IMR-90 (cell line): ENCODE results near the gene ECE2. TPM values are rescaled to one million over a fixed set of nuclear protein-coding genes. Genes with fewer than 3 reads are reported as not detected.

Experiments
- ATAC-seq: fragments of 200-7000 bp; cut with Tn5 transposase; 2 replicates; pipeline ENCODE4 v1.9.1; 2020; ENCODE audit warnings: low read depth, mild to moderate bottlenecking, moderate library complexity
- BruUV-seq: library from RNA; stranded (reverse); fragments of 400-500 nt; replicated peaks from 2 replicates; lab custom pipeline; 2021; lab: Mats Ljungman, UMichigan
- CTCF ChIA-PET: fragments of 300-600 bp; formaldehyde crosslinking; extraction: SDS; loops from one replicate; lab custom pipeline; 2021; ENCODE audit warnings: antibody characterized with exemption; lab: Yijun Ruan, JAX
- POLR2A ChIA-PET: fragments of 300-600 bp; sonication (Branson Sonifier 250); formaldehyde crosslinking; loops from one replicate; lab custom pipeline; 2022; ENCODE audit warnings: antibody characterized with exemption; ENCODE audit not compliant: unreplicated experiment; lab: Charles Lee
- DNase-seq: peaks from one replicate; pipeline ENCODE4 v3.0.0; 2013
- H2AFZ ChIP-seq: replicated peaks from 2 replicates; pipeline ENCODE3; 2013; ENCODE audit warnings: low read length, mild to moderate bottlenecking; ENCODE audit not compliant: poor library complexity
- H2AK5ac ChIP-seq: 2 replicates; pipeline ENCODE4 v1.6.1; 2013; ENCODE audit warnings: low read depth, low read length, inconsistent platforms
- H2AK9ac ChIP-seq: replicated peaks from 2 replicates; pipeline ENCODE3; 2013; ENCODE audit warnings: mild to moderate bottlenecking, low read depth, low read length, moderate library complexity; ENCODE audit not compliant: poor library complexity
- H2BK120ac ChIP-seq: 2 replicates; pipeline ENCODE4 v1.6.1; 2013; ENCODE audit warnings: low read depth, low read length, inconsistent platforms
- H2BK15ac ChIP-seq: 3 replicates; pipeline ENCODE4 v1.6.1; 2013; ENCODE audit warnings: low read depth, low read length, inconsistent platforms
- H2BK20ac ChIP-seq: 2 replicates; pipeline ENCODE4 v1.6.1; 2013; ENCODE audit warnings: low read depth, mild to moderate bottlenecking, inconsistent platforms, low read length, moderate library complexity
- H2BK5ac ChIP-seq: 2 replicates; pipeline ENCODE4 v1.6.1; 2013; ENCODE audit warnings: mild to moderate bottlenecking, low read depth, low read length, inconsistent platforms; ENCODE audit not compliant: poor library complexity, severe bottlenecking
- H3K14ac ChIP-seq: replicated peaks from 2 replicates; pipeline ENCODE4 v1.6.1; 2013; ENCODE audit warnings: low read depth, low read length, inconsistent platforms
- H3K18ac ChIP-seq: 2 replicates; pipeline ENCODE4 v1.6.1; 2013; ENCODE audit warnings: low read depth, low read length, control low read depth
- H3K23ac ChIP-seq: 2 replicates; pipeline ENCODE4 v1.6.1; 2013; ENCODE audit warnings: low read depth, low read length, inconsistent platforms
- H3K27ac ChIP-seq: 2 replicates; pipeline ENCODE4 v1.5.1; 2013; ENCODE audit warnings: mild to moderate bottlenecking, control low read depth, low read length; ENCODE audit not compliant: insufficient read depth
- H3K27me3 ChIP-seq: 2 replicates; pipeline ENCODE4 v1.6.1; 2013; ENCODE audit warnings: low read length; ENCODE audit not compliant: control insufficient read depth, insufficient read depth
- H3K36me3 ChIP-seq: 2 replicates; pipeline ENCODE4 v1.6.1; 2013; ENCODE audit warnings: low read length, mixed read lengths; ENCODE audit not compliant: control insufficient read depth, insufficient read depth
- H3K4ac ChIP-seq: 2 replicates; pipeline ENCODE4 v1.6.1; 2013; ENCODE audit warnings: low read depth, low read length, inconsistent platforms
- H3K4me1 ChIP-seq: 2 replicates; pipeline ENCODE4 v1.6.1; 2013; ENCODE audit warnings: low read length, mixed read lengths; ENCODE audit not compliant: control insufficient read depth, insufficient read depth
- H3K4me2 ChIP-seq: 2 replicates; pipeline ENCODE4 v1.6.1; 2013; ENCODE audit warnings: low read depth, mild to moderate bottlenecking, control low read depth, low read length, moderate library complexity
- H3K4me3 ChIP-seq: 2 replicates; pipeline ENCODE4 v1.5.1; 2013; ENCODE audit warnings: low read depth, mild to moderate bottlenecking, control low read depth, low read length, moderate library complexity; ENCODE audit not compliant: insufficient read depth
- H3K56ac ChIP-seq: 2 replicates; pipeline ENCODE4 v1.6.1; 2013; ENCODE audit warnings: low read length, inconsistent platforms; ENCODE audit not compliant: insufficient read depth; ENCODE audit errors: extremely low read depth
- H3K79me1 ChIP-seq, 2 experiments: 2 replicates each; pipeline ENCODE4 v1.6.1; 2013; ENCODE audit warnings: low read length in 2 of 2, inconsistent platforms in 1 of 2, low read depth in 1 of 2
- H3K9ac ChIP-seq: 2 replicates; pipeline ENCODE4 v1.6.1; 2013; ENCODE audit warnings: low read depth, low read length, control low read depth
- H3K9me1 ChIP-seq: 2 replicates; pipeline ENCODE4 v1.6.1; 2013; ENCODE audit warnings: low read length, inconsistent platforms; ENCODE audit not compliant: insufficient read depth
- H3K9me3 ChIP-seq: 2 replicates; pipeline ENCODE4 v1.6.1; 2013; ENCODE audit warnings: low read length; ENCODE audit not compliant: control insufficient read depth, insufficient read depth
- H4K20me1 ChIP-seq: 2 replicates; pipeline ENCODE4 v1.6.1; 2013; ENCODE audit warnings: low read length, inconsistent platforms; ENCODE audit not compliant: insufficient read depth
- H4K5ac ChIP-seq: 2 replicates; pipeline ENCODE4 v1.6.1; 2013; ENCODE audit warnings: mild to moderate bottlenecking, low read depth, low read length, control low read depth
- H4K8ac ChIP-seq, 2 experiments: 2 replicates each; pipeline ENCODE4 v1.6.1; 2013; ENCODE audit warnings: low read depth in 2 of 2, low read length in 2 of 2, control low read depth in 1 of 2, inconsistent platforms in 1 of 2
- H4K91ac ChIP-seq: 2 replicates; pipeline ENCODE4 v1.6.1; 2013; ENCODE audit warnings: low read depth, low read length, inconsistent platforms; ENCODE audit not compliant: insufficient read depth
- BHLHE40 ChIP-seq: fragments of 150-350 bp; IDR thresholded peaks from 2 replicates; pipeline ENCODE4 v1.6.1; 2016; ENCODE audit warnings: mild to moderate bottlenecking, low read depth, low read length
- CEBPB ChIP-seq: IDR thresholded peaks from 2 replicates; pipeline ENCODE4 v1.6.1; 2012; ENCODE audit warnings: low read depth, low read length, improper control_type of control experiment
- CHD1 ChIP-seq: IDR thresholded peaks from 2 replicates; pipeline ENCODE4 v1.6.1; 2012; ENCODE audit warnings: low read depth, low read length, improper control_type of control experiment
- FOS ChIP-seq: fragments of 150-350 bp; IDR thresholded peaks from 2 replicates; pipeline ENCODE4 v1.6.1; 2016; ENCODE audit warnings: low read depth, low read length
- MAFK ChIP-seq: IDR thresholded peaks from 2 replicates; pipeline ENCODE4 v1.6.1; 2012; ENCODE audit warnings: low read depth, low read length, improper control_type of control experiment
- MAZ ChIP-seq: IDR thresholded peaks from 2 replicates; pipeline ENCODE4 v1.6.1; 2012; ENCODE audit warnings: low read depth, mild to moderate bottlenecking, low read length, improper control_type of control experiment, moderate library complexity, borderline replicate concordance
- MXI1 ChIP-seq: IDR thresholded peaks from 2 replicates; pipeline ENCODE4 v1.6.1; 2012; ENCODE audit warnings: low read depth, mild to moderate bottlenecking, low read length, moderate library complexity, borderline replicate concordance
- NFE2L2 ChIP-seq: fragments of 150-350 bp; IDR thresholded peaks from 2 replicates; pipeline ENCODE4 v1.6.1; 2016; ENCODE audit warnings: low read depth, mild to moderate bottlenecking, low read length
- POLR2A ChIP-seq: IDR thresholded peaks from 2 replicates; pipeline ENCODE4 v1.6.1; 2012; ENCODE audit warnings: mild to moderate bottlenecking, low read depth, low read length
- RAD21 ChIP-seq: IDR thresholded peaks from 2 replicates; pipeline ENCODE4 v1.6.1; 2012; ENCODE audit warnings: low read length, improper control_type of control experiment
- RCOR1 ChIP-seq: IDR thresholded peaks from 2 replicates; pipeline ENCODE4 v1.6.1; 2012; ENCODE audit warnings: mild to moderate bottlenecking, low read length, improper control_type of control experiment; ENCODE audit not compliant: insufficient replicate concordance
- RFX5 ChIP-seq: IDR thresholded peaks from 2 replicates; pipeline ENCODE4 v1.8.0; 2012; ENCODE audit warnings: low read depth, mild to moderate bottlenecking, low read length, moderate library complexity
- SMC3 ChIP-seq: fragments of 150-350 bp; IDR thresholded peaks from 2 replicates; pipeline ENCODE4 v1.6.1; 2016; ENCODE audit warnings: low read depth, mild to moderate bottlenecking, antibody characterized with exemption, low read length, moderate library complexity
- USF2 ChIP-seq: fragments of 150-350 bp; IDR thresholded peaks from 2 replicates; pipeline ENCODE4 v1.6.1; 2017; ENCODE audit warnings: mild to moderate bottlenecking, antibody characterized with exemption, low read length, low read depth
- WGBS, 2 experiments: methylation state at CpG; one replicate each; pipeline versions ENCODE4 v1.1.5 to v1.1.7; 2013; ENCODE audit warnings: missing lambda C conversion rate in 2 of 2; ENCODE audit not compliant: insufficient read length in 1 of 2; ENCODE audit errors: extremely low coverage in 2 of 2; 5-methylcytosine and 5-hydroxymethylcytosine counted together
- dilution Hi-C: fragments of 300-500 bp; cut with HindIII; formaldehyde crosslinking; loops from one replicate; pipeline ENCODE4 v1.14.3; 2018; ENCODE audit warnings: low sequenced_read_pairs; ENCODE audit not compliant: unreplicated experiment
- in situ Hi-C: fragments of 300-500 bp; cut with MboI; formaldehyde crosslinking; loops from 3 replicates; pipeline ENCODE4 v1.14.3; 2019; ENCODE audit warnings: low sequenced_read_pairs, inconsistent platforms, mixed read lengths
- intact Hi-C: fragments of 100-400 bp; cut with micrococcal nuclease; formaldehyde crosslinking; loops from 2 replicates; pipeline ENCODE4 v1.10.0; 2022
- polyA plus RNA-seq, 3 experiments: library from polyadenylated mRNA; depleted of rRNA; stranded (reverse); fragments of >200 nt; gene quantifications; 2 replicates each; pipeline ENCODE4 v1.2.3, GENCODE V29; 2012; ENCODE audit warnings: low replicate concordance in 1 of 3
- total RNA-seq: library from RNA; depleted of rRNA; stranded (reverse); fragments of >200 nt; gene quantifications from 2 replicates; pipeline ENCODE4 v1.2.3, GENCODE V29; 2012
- TF ChIP-seq, protein P1 (sequence below): conservative IDR thresholded peaks from 2 replicates; pipeline ENCODE4 v1.5.1; 2012; ENCODE audit warnings: mild to moderate bottlenecking, low read depth, low read length, improper control_type of control experiment
- TF ChIP-seq, protein P2 (sequence below): fragments of 150-350 bp; IDR thresholded peaks from 2 replicates; pipeline ENCODE4 v1.6.1; 2016; ENCODE audit warnings: low read depth, mild to moderate bottlenecking, low read length, moderate library complexity, borderline replicate concordance

Gene ECE2
- total and polyA plus RNA-seq, 2 of the 4 experiments (the other 2 are of a cell fraction) = not detected

- H3K36me3 ChIP-seq = peaks cover 73% of the 10 kb centered on the region
- peaks cover 38 to 41% of the 10 kb centered on the region in 2 experiments for H3K79me1 ChIP-seq
- no peak overlapping the region for H2BK15ac ChIP-seq
- H4K20me1 ChIP-seq = peaks cover 39% of the 10 kb centered on the region
- DNase-seq (no peak), ATAC-seq (no peak)
- POLR2A ChIA-PET = no interaction called here
- H4K91ac ChIP-seq = no peak overlapping the region
- H3K18ac ChIP-seq = no peak overlapping the region
- H2BK120ac ChIP-seq = no peak overlapping the region
- CTCF ChIA-PET = no interaction called here
- H3K4me2 ChIP-seq = no peak overlapping the region
- H3K14ac ChIP-seq = no peak overlapping the region
- no peak overlapping the region for H4K8ac ChIP-seq
- no peak overlapping the region for H3K4me3 ChIP-seq
- H2AK5ac ChIP-seq = no peak overlapping the region
- H3K27ac ChIP-seq = no peak overlapping the region
- H4K5ac ChIP-seq = no peak overlapping the region
- H2BK5ac ChIP-seq = no peak overlapping the region
- H3K9ac ChIP-seq = no peak overlapping the region
- H2AFZ ChIP-seq = no peak overlapping the region
- H3K4ac ChIP-seq = no peak overlapping the region
- no peaks in the 10 kb centered on the region; the same call in 1 of the 2 replicates for H3K9me1 ChIP-seq
- no peaks in the 10 kb centered on the region for H3K4me1 ChIP-seq
- no peaks in the 10 kb centered on the region for H3K9me3 ChIP-seq
- no CpG with 5 or more reads among the region's 4 CpGs for WGBS, 2 experiments
- H2BK20ac ChIP-seq = no peak overlapping the region
- no peak overlapping the region for H3K56ac ChIP-seq
- TF ChIP-seq, protein P1, sequence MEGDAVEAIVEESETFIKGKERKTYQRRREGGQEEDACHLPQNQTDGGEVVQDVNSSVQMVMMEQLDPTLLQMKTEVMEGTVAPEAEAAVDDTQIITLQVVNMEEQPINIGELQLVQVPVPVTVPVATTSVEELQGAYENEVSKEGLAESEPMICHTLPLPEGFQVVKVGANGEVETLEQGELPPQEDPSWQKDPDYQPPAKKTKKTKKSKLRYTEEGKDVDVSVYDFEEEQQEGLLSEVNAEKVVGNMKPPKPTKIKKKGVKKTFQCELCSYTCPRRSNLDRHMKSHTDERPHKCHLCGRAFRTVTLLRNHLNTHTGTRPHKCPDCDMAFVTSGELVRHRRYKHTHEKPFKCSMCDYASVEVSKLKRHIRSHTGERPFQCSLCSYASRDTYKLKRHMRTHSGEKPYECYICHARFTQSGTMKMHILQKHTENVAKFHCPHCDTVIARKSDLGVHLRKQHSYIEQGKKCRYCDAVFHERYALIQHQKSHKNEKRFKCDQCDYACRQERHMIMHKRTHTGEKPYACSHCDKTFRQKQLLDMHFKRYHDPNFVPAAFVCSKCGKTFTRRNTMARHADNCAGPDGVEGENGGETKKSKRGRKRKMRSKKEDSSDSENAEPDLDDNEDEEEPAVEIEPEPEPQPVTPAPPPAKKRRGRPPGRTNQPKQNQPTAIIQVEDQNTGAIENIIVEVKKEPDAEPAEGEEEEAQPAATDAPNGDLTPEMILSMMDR = no peak
- TF ChIP-seq POLR2A (no peak), CEBPB (no peak), NFE2L2 (no peak), CHD1 (no peak), MAZ (no peak), RCOR1 (no peak), SMC3 (no peak), MXI1 (no peak), RAD21 (no peak), FOS (no peak), MAFK (no peak), BHLHE40 (no peak), USF2 (no peak), RFX5 (no peak)
- TF ChIP-seq, protein P2, sequence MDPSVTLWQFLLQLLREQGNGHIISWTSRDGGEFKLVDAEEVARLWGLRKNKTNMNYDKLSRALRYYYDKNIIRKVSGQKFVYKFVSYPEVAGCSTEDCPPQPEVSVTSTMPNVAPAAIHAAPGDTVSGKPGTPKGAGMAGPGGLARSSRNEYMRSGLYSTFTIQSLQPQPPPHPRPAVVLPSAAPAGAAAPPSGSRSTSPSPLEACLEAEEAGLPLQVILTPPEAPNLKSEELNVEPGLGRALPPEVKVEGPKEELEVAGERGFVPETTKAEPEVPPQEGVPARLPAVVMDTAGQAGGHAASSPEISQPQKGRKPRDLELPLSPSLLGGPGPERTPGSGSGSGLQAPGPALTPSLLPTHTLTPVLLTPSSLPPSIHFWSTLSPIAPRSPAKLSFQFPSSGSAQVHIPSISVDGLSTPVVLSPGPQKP = no peak
- intact Hi-C loops = no loop called here
- no peak overlapping the region for H3K23ac ChIP-seq
- in situ Hi-C loops = no loop called here
- no peak overlapping the region for H2AK9ac ChIP-seq
- H3K27me3 ChIP-seq = no peaks in the 10 kb centered on the region
- BruUV-seq = no TSS peak
- dilution Hi-C loops = no loop called here
Observed at GRCh38 chr3:184306341-184306972, 30.6 kb downstream of the ECE2 start.
